Neural crest cell (in vitro differentiated cells): ENCODE results near the gene ZNF524. TPM values are rescaled to one million over a fixed set of nuclear protein-coding genes. Genes with fewer than 3 reads are reported as not detected.

Source experiments
- DNase-seq: peaks from one replicate; pipeline ENCODE4 v3.0.0; 2021; ENCODE audit warnings: low read depth, mixed read lengths, low spot score
- H3K27ac Mint-ChIP-seq: one replicate; pipeline ENCODE4 v1.8.0; 2021; ENCODE audit warnings: mild to moderate bottlenecking, mixed read lengths; ENCODE audit not compliant: unreplicated experiment
- H3K27me3 Mint-ChIP-seq: 2 replicates; pipeline ENCODE4 v1.8.0; 2021; ENCODE audit warnings: low read depth, mild to moderate bottlenecking, mixed read lengths
- H3K36me3 Mint-ChIP-seq: 2 replicates; pipeline ENCODE4 v1.8.0; 2021; ENCODE audit warnings: low read depth, mild to moderate bottlenecking, mixed read lengths
- H3K4me1 Mint-ChIP-seq: 2 replicates; pipeline ENCODE4 v1.8.0; 2021; ENCODE audit warnings: mixed read lengths
- H3K4me3 Mint-ChIP-seq: one replicate; pipeline ENCODE4 v1.8.0; 2021; ENCODE audit warnings: mild to moderate bottlenecking, mixed read lengths
- H3K9me3 Mint-ChIP-seq: 2 replicates; pipeline ENCODE4 v1.8.0; 2021; ENCODE audit warnings: mixed read lengths
- CTCF ChIP-seq: fragments of 200-600 bp; sonication (generic); conservative IDR thresholded peaks from 2 replicates; pipeline ENCODE4 v1.5.0; 2021; ENCODE audit warnings: antibody characterized with exemption, mild to moderate bottlenecking
- total RNA-seq: library from RNA; stranded (reverse); gene quantifications from 2 replicates; pipeline ENCODE4 v1.2.1, GENCODE V29; 2021

Gene ZNF524
- total RNA-seq, 1 donor from 2014 or later = 6.1 TPM

- no peak overlapping the region for H3K27ac Mint-ChIP-seq
- H3K36me3 Mint-ChIP-seq = peaks cover 11% of the 10 kb centered on the region
- peaks cover 5% of the 10 kb centered on the region for H3K27me3 Mint-ChIP-seq
- H3K9me3 Mint-ChIP-seq = peaks cover 3% of the 10 kb centered on the region
- TF ChIP-seq CTCF = no peak
- H3K4me3 Mint-ChIP-seq = peak overlapping the region; percentile 92
- H3K4me1 Mint-ChIP-seq = peaks cover 20% of the 10 kb centered on the region
- no peak for DNase-seq
These were observed 23.5 kb downstream of the ZNF524 start for GRCh38 chr19:55623561-55623960.

- Mint-ChIP-seq H3K4me1 (peaks cover 20% of the 10 kb centered on the region), H3K36me3 (peaks cover 11% of the 10 kb centered on the region), H3K27me3 (peaks cover 5% of the 10 kb centered on the region), H3K9me3 (peaks cover 3% of the 10 kb centered on the region), H3K4me3 (peak within 1 kb of the TSS; percentile 92), H3K27ac (peak within 1 kb of the TSS; percentile 99)
- peak; percentile 96 for DNase-seq
- TF ChIP-seq CTCF = no peak
These were observed 24.3 kb downstream of the ZNF524 start, which contains the start of gene ZNF784 for GRCh38 chr19:55624109-55625003. Gene ZNF784 (minus strand): TSS chr19:55624566. CDS start chr19:55624561, 5 bp downstream.

GRCh38 chr19:55625004-55625326 lies 24.9 kb downstream of the ZNF524 start:
- H3K27me3 Mint-ChIP-seq = peaks cover 5% of the 10 kb centered on the region
- H3K4me1 Mint-ChIP-seq = peaks cover 20% of the 10 kb centered on the region
- peaks cover 11% of the 10 kb centered on the region for H3K36me3 Mint-ChIP-seq
- no peak for DNase-seq
- no peak for TF ChIP-seq CTCF
- peak overlapping the region; percentile 92 for H3K4me3 Mint-ChIP-seq
- peak overlapping the region; percentile 99 for H3K27ac Mint-ChIP-seq
- H3K9me3 Mint-ChIP-seq = peaks cover 3% of the 10 kb centered on the region

GRCh38 chr19:55626350-55626749 lies 26.3 kb downstream of the ZNF524 start:
- Mint-ChIP-seq H3K4me3 (peak overlapping the region; percentile 44), H3K9me3 (peaks cover 3% of the 10 kb centered on the region), H3K4me1 (peaks cover 20% of the 10 kb centered on the region), H3K27ac (no peak overlapping the region), H3K36me3 (peaks cover 7% of the 10 kb centered on the region), H3K27me3 (peaks cover 5% of the 10 kb centered on the region)
- DNase-seq = no peak
- TF ChIP-seq CTCF = no peak

- Mint-ChIP-seq H3K9me3 (no peaks in the 10 kb centered on the region), H3K4me1 (peaks cover 33% of the 10 kb centered on the region), H3K4me3 (peak overlapping the region; percentile 78), H3K36me3 (no peaks in the 10 kb centered on the region), H3K27ac (no peak overlapping the region), H3K27me3 (no peaks in the 10 kb centered on the region)
- DNase-seq = peak; percentile 94
- TF ChIP-seq CTCF = peak; percentile 86
These were observed 32.4 kb downstream of the ZNF524 start for GRCh38 chr19:55632463-55632834.
